Loucy (cell line): Measurements from ENCODE around the gene TENM3.

ENCODE experiments used
- H2AFZ ChIP-seq: fragments of 200-600 bp; sonication (generic); 2 replicates; pipeline ENCODE4 v1.6.0; 2016; ENCODE audit warnings: antibody characterized with exemption, mild to moderate bottlenecking, low read length, moderate library complexity
- H3F3A ChIP-seq: fragments of 200-600 bp; 2 replicates; pipeline ENCODE4 v1.6.0; 2016; ENCODE audit warnings: antibody characterized with exemption, low read depth, mild to moderate bottlenecking
- H3K27me3 ChIP-seq: fragments of 200-600 bp; sonication (generic); 2 replicates; pipeline ENCODE4 v1.6.1; 2014; ENCODE audit warnings: low read length, mild to moderate bottlenecking; ENCODE audit not compliant: insufficient read depth, poor library complexity, severe bottlenecking
- H3K36me3 ChIP-seq: fragments of 200-600 bp; sonication (generic); 2 replicates; pipeline ENCODE4 v1.6.1; 2016; ENCODE audit warnings: low read length; ENCODE audit not compliant: insufficient read depth
- H3K4me1 ChIP-seq: fragments of 200-600 bp; sonication (generic); 2 replicates; pipeline ENCODE4 v1.5.1; 2014; ENCODE audit warnings: low read length, mild to moderate bottlenecking; ENCODE audit not compliant: insufficient read depth, poor library complexity, severe bottlenecking
- H3K4me2 ChIP-seq: fragments of 200-600 bp; sonication (generic); 2 replicates; pipeline ENCODE4 v1.6.0; 2014; ENCODE audit warnings: antibody characterized with exemption, low read length, low read depth, mild to moderate bottlenecking; ENCODE audit not compliant: poor library complexity, severe bottlenecking
- H3K4me3 ChIP-seq: fragments of 200-600 bp; sonication (generic); 2 replicates; pipeline ENCODE4 v1.5.1; 2014; ENCODE audit warnings: low read length, mild to moderate bottlenecking, mixed read lengths; ENCODE audit not compliant: poor library complexity, severe bottlenecking
- H3K79me2 ChIP-seq: fragments of 200-600 bp; sonication (generic); 2 replicates; pipeline ENCODE4 v1.6.1; 2014; ENCODE audit warnings: low read length; ENCODE audit not compliant: insufficient read depth
- H3K9ac ChIP-seq: fragments of 200-600 bp; sonication (generic); 2 replicates; pipeline ENCODE4 v1.6.0; 2014; ENCODE audit warnings: mild to moderate bottlenecking, low read depth, low read length, moderate library complexity; ENCODE audit not compliant: poor library complexity, severe bottlenecking
- H3K9me2 ChIP-seq: fragments of 200-600 bp; sonication (generic); replicated peaks from 2 replicates; pipeline ENCODE4 v1.6.1; 2016; ENCODE audit warnings: low read depth, low read length, mixed read lengths
- H3K9me3 ChIP-seq: fragments of 200-600 bp; sonication (generic); 2 replicates; pipeline ENCODE4 v1.6.1; 2014; ENCODE audit warnings: mild to moderate bottlenecking, antibody characterized with exemption, low read length, low read depth; ENCODE audit not compliant: insufficient read depth
- H4K20me1 ChIP-seq: fragments of 200-600 bp; sonication (generic); 2 replicates; pipeline ENCODE4 v1.6.0; 2014; ENCODE audit warnings: antibody characterized with exemption, low read length, mild to moderate bottlenecking; ENCODE audit not compliant: insufficient read depth, poor library complexity, severe bottlenecking
- EZH2phosphoT487 ChIP-seq: fragments of 200-600 bp; IDR thresholded peaks from 2 replicates; pipeline ENCODE4 v1.6.1; 2018; ENCODE audit warnings: antibody characterized with exemption, mild to moderate bottlenecking, moderate library complexity, borderline replicate concordance
- TF ChIP-seq, protein P1 (sequence below): fragments of 200-600 bp; sonication (generic); conservative IDR thresholded peaks from 2 replicates; pipeline ENCODE4 v1.5.1; 2014; ENCODE audit warnings: mild to moderate bottlenecking, antibody characterized with exemption, low read length

The TENM3 gene

GRCh38 chr4:182346250-182346649, 103.0 kb downstream of the TENM3 start:
- Histone ChIP-seq H3K4me3 (no peak overlapping the region), H3K79me2 (no peaks in the 10 kb centered on the region), H3K4me1 (no peaks in the 10 kb centered on the region), H3F3A (no peaks in the 10 kb centered on the region), H3K9me3 (no peaks in the 10 kb centered on the region), H3K9me2 (no peaks in the 10 kb centered on the region), H3K4me2 (no peak overlapping the region), H3K27me3 (no peaks in the 10 kb centered on the region), H2AFZ (no peak overlapping the region), H3K36me3 (no peaks in the 10 kb centered on the region), H4K20me1 (no peaks in the 10 kb centered on the region), H3K9ac (no peak overlapping the region)
- TF ChIP-seq, protein P1, sequence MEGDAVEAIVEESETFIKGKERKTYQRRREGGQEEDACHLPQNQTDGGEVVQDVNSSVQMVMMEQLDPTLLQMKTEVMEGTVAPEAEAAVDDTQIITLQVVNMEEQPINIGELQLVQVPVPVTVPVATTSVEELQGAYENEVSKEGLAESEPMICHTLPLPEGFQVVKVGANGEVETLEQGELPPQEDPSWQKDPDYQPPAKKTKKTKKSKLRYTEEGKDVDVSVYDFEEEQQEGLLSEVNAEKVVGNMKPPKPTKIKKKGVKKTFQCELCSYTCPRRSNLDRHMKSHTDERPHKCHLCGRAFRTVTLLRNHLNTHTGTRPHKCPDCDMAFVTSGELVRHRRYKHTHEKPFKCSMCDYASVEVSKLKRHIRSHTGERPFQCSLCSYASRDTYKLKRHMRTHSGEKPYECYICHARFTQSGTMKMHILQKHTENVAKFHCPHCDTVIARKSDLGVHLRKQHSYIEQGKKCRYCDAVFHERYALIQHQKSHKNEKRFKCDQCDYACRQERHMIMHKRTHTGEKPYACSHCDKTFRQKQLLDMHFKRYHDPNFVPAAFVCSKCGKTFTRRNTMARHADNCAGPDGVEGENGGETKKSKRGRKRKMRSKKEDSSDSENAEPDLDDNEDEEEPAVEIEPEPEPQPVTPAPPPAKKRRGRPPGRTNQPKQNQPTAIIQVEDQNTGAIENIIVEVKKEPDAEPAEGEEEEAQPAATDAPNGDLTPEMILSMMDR = no peak
- no peak for TF ChIP-seq EZH2phosphoT487

DNA sequence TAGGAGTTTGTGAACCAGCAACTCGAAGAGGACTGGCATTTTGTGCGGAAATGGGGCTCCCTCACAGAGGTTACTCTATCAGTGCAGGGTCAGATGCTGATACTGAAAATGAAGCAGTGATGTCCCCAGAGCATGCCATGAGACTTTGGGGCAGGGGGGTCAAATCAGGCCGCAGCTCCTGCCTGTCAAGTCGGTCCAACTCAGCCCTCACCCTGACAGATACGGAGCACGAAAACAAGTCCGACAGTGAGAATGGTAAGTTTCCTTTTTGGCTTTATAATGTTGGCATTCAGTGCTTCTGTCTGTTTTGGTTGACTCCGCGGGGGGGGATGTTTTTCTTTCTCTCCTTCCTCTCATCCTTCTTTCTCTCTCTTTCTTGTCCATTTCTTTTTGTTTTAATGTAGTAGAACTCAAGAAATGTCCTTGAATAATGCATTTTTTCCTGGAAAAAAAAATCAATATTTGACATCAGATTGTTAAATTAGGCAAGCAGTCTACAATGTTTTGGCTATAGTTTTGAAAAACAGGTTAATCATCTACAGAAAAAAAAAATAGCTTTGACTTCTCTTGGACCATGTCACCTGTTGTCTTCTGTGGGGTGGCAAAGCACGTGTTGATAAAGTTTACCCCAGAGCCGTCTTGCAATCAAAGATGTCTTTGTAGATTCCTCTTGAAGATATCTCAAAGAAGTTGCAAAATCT, 103.6 kb downstream of the TENM3 start:
- Histone ChIP-seq H3K36me3 (no peaks in the 10 kb centered on the region), H4K20me1 (no peaks in the 10 kb centered on the region), H3K27me3 (no peaks in the 10 kb centered on the region), H3K9me3 (no peaks in the 10 kb centered on the region), H3F3A (no peaks in the 10 kb centered on the region), H3K4me1 (no peaks in the 10 kb centered on the region), H3K9ac (no peak overlapping the region), H2AFZ (no peak overlapping the region), H3K79me2 (no peaks in the 10 kb centered on the region), H3K4me3 (no peak overlapping the region), H3K4me2 (no peak overlapping the region), H3K9me2 (no peaks in the 10 kb centered on the region)
- TF ChIP-seq, protein P1 = no peak
- TF ChIP-seq EZH2phosphoT487 = no peak

DNA sequence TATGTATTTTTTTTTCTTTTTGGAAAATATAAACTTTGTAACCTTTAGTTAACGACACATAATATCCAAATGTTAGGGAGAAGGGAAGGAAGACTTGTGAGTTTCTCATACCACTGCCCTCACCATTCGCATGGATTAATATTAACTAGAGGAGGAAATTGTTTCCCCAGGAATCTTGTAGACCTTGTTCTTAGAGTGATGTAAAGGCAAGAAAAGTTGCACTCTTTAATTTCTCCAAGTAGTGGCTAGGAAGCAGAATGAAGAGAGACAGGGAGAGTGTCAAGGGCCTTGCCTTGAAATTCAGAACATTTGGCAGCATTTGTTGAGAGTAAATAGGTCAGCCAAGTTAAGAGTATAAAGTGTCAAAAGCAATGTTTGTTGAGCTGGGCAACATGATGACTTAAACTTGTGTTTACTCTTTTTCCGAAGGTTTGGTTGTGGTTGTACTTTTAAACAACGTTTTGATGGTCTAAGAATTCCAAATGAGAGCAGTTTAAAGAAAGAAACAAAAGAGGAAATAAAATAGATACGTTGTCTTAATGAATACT, 105.7 kb downstream of the TENM3 start:
- Histone ChIP-seq H3K9me3 (no peaks in the 10 kb centered on the region), H2AFZ (no peak overlapping the region), H3K4me2 (no peak overlapping the region), H3K4me1 (no peaks in the 10 kb centered on the region), H3F3A (no peaks in the 10 kb centered on the region), H3K9me2 (no peaks in the 10 kb centered on the region), H4K20me1 (no peaks in the 10 kb centered on the region), H3K4me3 (no peak overlapping the region), H3K79me2 (no peaks in the 10 kb centered on the region), H3K36me3 (no peaks in the 10 kb centered on the region), H3K9ac (no peak overlapping the region), H3K27me3 (no peaks in the 10 kb centered on the region)
- TF ChIP-seq EZH2phosphoT487 = no peak
- TF ChIP-seq, protein P1 = no peak
